ENCODE data around the gene ITGAD.

The ITGAD gene

GRCh38 chr16:31365131-31365865 is 27.8 kb upstream of the ITGAD start:
- in situ Hi-C loops (cut with HindIII; ENCODE audit: low sequenced_read_pairs), result no loop called here

- in situ Hi-C loops (cut with HindIII; ENCODE audit: low sequenced_read_pairs), result no loop called here
These were observed 25.3 kb upstream of the ITGAD start for GRCh38 chr16:31367853-31368252.

- in situ Hi-C loops (cut with HindIII; ENCODE audit: low sequenced_read_pairs), result no loop called here
These were observed 22.1 kb upstream of the ITGAD start for GRCh38 chr16:31371008-31371407.

- in situ Hi-C loops (cut with HindIII; ENCODE audit: low sequenced_read_pairs), result no loop called here
These were observed 21.3 kb upstream of the ITGAD start for GRCh38 chr16:31371619-31372484.

- in situ Hi-C loops (cut with HindIII; ENCODE audit: low sequenced_read_pairs), result no loop called here
These were observed 19.9 kb upstream of the ITGAD start for GRCh38 chr16:31373235-31373634.

- in situ Hi-C loops (cut with HindIII; ENCODE audit: low sequenced_read_pairs), result no loop called here
These were observed 17.9 kb upstream of the ITGAD start for GRCh38 chr16:31375231-31375630.

- in situ Hi-C loops (cut with HindIII; ENCODE audit: low sequenced_read_pairs), result no loop called here
These were observed 16.4 kb upstream of the ITGAD start for GRCh38 chr16:31376705-31377104.

GRCh38 chr16:31377210-31377903 is 15.8 kb upstream of the ITGAD start:
- in situ Hi-C loops (cut with HindIII; ENCODE audit: low sequenced_read_pairs), result no loop called here

GRCh38 chr16:31380201-31380600 is 12.9 kb upstream of the ITGAD start:
- in situ Hi-C loops (cut with HindIII; ENCODE audit: low sequenced_read_pairs), result no loop called here

- in situ Hi-C loops (cut with HindIII; ENCODE audit: low sequenced_read_pairs), result no loop called here
These were observed 10.5 kb upstream of the ITGAD start for GRCh38 chr16:31382485-31383161.

- in situ Hi-C loops (cut with HindIII; ENCODE audit: low sequenced_read_pairs), result no loop called here
These were observed 7.5 kb upstream of the ITGAD start for GRCh38 chr16:31385680-31386079.

GRCh38 chr16:31386157-31386984 is 6.8 kb upstream of the ITGAD start:
- in situ Hi-C loops (cut with HindIII; ENCODE audit: low sequenced_read_pairs), result no loop called here

- in situ Hi-C loops (cut with HindIII; ENCODE audit: low sequenced_read_pairs), result no loop called here
These were observed 4.6 kb upstream of the ITGAD start for GRCh38 chr16:31388535-31388934.

- in situ Hi-C loops (cut with HindIII; ENCODE audit: low sequenced_read_pairs), result no loop called here
These were observed 2.6 kb upstream of the ITGAD start for GRCh38 chr16:31390504-31391041.

GRCh38 chr16:31395647-31396046 is 2.5 kb downstream of the ITGAD start:
- in situ Hi-C loops (cut with HindIII; ENCODE audit: low sequenced_read_pairs), result no loop called here

GRCh38 chr16:31397096-31397660 is 4.0 kb downstream of the ITGAD start:
- in situ Hi-C loops (cut with HindIII; ENCODE audit: low sequenced_read_pairs), result no loop called here

- in situ Hi-C loops (cut with HindIII; ENCODE audit: low sequenced_read_pairs), result no loop called here
These were observed 4.6 kb downstream of the ITGAD start for GRCh38 chr16:31397701-31398100.

GRCh38 chr16:31400191-31400590 is 7.1 kb downstream of the ITGAD start:
- in situ Hi-C loops (cut with HindIII; ENCODE audit: low sequenced_read_pairs), result no loop called here

- in situ Hi-C loops (cut with HindIII; ENCODE audit: low sequenced_read_pairs), result no loop called here
These were observed 8.3 kb downstream of the ITGAD start for GRCh38 chr16:31401436-31401835.

GRCh38 chr16:31402687-31403086 is 9.6 kb downstream of the ITGAD start:
- in situ Hi-C loops (cut with HindIII; ENCODE audit: low sequenced_read_pairs), result no loop called here
